Thyroid gland (tissue), 4 donors: ENCODE results near the gene CACYBP.

Source experiments
- POLR2A ChIP-seq, 2 donors: fragments of 450-650 bp; IDR thresholded peaks; one replicate each; pipeline ENCODE4 v1.6.1; 2017; ENCODE audit warnings: antibody characterized with exemption in 2 of 2, mild to moderate bottlenecking in 2 of 2, moderate library complexity in 1 of 2
- TF ChIP-seq, protein P1 (sequence below), 6 experiments: fragments of 200-600 bp in 3 of 6; fragments of 450-650 bp in 3 of 6; sonication (generic) in 3 of 6; IDR thresholded peaks; one replicate each; pipeline ENCODE4 v1.5.1; 2016 to 2019; ENCODE audit warnings: antibody characterized with exemption in 6 of 6, mild to moderate bottlenecking in 2 of 6, inconsistent platforms in 1 of 6, moderate library complexity in 1 of 6

DNA sequence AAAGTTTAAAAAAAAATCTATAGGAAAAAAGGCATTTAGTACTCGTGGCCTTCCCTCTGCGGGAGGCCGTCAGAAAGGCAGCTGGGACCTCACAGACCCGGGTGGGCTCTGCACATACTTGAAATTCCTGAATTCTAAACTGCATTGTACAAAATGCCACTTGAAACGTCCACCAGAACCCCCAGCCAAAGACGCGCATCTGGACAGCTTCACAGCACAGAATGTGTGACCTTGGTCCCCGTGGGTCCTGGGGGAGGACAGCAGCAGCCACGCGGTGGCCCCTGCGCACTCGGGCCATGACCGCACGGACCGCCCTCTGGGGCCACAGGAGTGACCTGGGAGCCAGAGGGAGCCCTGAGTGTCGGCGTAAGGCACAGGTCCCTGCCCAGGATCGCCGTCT, 44.1 kb downstream of the CACYBP start:
- TF ChIP-seq, protein P1, sequence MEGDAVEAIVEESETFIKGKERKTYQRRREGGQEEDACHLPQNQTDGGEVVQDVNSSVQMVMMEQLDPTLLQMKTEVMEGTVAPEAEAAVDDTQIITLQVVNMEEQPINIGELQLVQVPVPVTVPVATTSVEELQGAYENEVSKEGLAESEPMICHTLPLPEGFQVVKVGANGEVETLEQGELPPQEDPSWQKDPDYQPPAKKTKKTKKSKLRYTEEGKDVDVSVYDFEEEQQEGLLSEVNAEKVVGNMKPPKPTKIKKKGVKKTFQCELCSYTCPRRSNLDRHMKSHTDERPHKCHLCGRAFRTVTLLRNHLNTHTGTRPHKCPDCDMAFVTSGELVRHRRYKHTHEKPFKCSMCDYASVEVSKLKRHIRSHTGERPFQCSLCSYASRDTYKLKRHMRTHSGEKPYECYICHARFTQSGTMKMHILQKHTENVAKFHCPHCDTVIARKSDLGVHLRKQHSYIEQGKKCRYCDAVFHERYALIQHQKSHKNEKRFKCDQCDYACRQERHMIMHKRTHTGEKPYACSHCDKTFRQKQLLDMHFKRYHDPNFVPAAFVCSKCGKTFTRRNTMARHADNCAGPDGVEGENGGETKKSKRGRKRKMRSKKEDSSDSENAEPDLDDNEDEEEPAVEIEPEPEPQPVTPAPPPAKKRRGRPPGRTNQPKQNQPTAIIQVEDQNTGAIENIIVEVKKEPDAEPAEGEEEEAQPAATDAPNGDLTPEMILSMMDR (IDR thresholded peaks at IDR 0.05), result no peak
- no peak for TF ChIP-seq POLR2A (IDR thresholded peaks at IDR 0.05)
